ENCODE results near the gene BANP.
A peak's percentile ranks its signal among the peaks of the same experiment; 100 is the strongest.

BANP gene

GRCh38 chr16:88070989-88071625, 119.9 kb downstream of the BANP start:
- TF ChIP-seq, protein P1, sequence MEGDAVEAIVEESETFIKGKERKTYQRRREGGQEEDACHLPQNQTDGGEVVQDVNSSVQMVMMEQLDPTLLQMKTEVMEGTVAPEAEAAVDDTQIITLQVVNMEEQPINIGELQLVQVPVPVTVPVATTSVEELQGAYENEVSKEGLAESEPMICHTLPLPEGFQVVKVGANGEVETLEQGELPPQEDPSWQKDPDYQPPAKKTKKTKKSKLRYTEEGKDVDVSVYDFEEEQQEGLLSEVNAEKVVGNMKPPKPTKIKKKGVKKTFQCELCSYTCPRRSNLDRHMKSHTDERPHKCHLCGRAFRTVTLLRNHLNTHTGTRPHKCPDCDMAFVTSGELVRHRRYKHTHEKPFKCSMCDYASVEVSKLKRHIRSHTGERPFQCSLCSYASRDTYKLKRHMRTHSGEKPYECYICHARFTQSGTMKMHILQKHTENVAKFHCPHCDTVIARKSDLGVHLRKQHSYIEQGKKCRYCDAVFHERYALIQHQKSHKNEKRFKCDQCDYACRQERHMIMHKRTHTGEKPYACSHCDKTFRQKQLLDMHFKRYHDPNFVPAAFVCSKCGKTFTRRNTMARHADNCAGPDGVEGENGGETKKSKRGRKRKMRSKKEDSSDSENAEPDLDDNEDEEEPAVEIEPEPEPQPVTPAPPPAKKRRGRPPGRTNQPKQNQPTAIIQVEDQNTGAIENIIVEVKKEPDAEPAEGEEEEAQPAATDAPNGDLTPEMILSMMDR (conservative IDR thresholded peaks at IDR 0.05): no peak
- no peak for TF ChIP-seq ZFX (IDR thresholded peaks at IDR 0.05)
- H3K27ac ChIP-seq: peak overlapping the region; percentile 97

DNA sequence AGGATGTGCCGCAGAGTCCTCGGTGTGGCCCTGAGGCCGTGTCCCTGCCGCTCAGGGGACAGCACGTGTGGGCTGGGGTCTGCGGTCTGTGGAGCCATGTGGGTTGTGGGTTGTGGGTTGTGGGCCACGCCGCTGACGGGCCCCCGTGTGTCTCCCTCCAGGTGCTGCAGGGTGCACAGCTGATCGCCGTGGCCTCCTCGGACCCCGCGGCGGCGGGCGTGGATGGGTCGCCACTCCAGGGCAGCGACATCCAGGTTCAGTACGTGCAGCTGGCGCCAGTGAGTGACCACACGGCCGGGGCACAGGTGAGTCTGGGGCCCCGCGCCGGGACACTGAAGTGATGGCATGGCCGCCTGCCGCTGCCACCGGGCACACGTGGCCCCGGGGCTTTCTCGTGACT, 120.7 kb downstream of the BANP start:
- TF ChIP-seq, protein P1 (conservative IDR thresholded peaks at IDR 0.05): no peak
- no peak for TF ChIP-seq ZFX (IDR thresholded peaks at IDR 0.05)
- H3K27ac ChIP-seq: peak overlapping the region; percentile 97

DNA sequence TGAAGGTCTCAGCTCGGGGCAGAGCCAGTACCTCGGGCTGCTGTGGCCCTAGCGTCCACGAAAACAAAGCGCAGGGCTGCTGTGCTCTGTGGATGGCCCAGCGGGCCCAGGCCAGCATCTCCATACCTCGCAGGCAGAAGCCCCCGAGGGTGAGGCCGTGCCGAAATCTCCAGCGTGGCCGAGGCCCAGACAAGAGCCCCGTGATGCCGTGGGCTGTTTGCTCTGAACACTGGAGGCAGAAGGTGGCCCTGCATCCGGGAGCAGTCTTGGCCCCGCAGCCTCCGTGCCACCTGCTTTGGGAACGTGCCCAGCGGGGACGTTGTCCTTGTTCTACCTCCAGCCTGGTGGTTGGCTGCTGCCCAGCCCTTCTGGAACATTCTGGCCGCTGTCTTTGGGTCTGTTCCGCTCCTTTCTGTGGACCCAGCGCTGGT, 121.4 kb downstream of the BANP start:
- TF ChIP-seq ZFX (IDR thresholded peaks at IDR 0.05): no peak
- TF ChIP-seq, protein P1 (conservative IDR thresholded peaks at IDR 0.05): no peak
- H3K27ac ChIP-seq: peak overlapping the region; percentile 97

DNA sequence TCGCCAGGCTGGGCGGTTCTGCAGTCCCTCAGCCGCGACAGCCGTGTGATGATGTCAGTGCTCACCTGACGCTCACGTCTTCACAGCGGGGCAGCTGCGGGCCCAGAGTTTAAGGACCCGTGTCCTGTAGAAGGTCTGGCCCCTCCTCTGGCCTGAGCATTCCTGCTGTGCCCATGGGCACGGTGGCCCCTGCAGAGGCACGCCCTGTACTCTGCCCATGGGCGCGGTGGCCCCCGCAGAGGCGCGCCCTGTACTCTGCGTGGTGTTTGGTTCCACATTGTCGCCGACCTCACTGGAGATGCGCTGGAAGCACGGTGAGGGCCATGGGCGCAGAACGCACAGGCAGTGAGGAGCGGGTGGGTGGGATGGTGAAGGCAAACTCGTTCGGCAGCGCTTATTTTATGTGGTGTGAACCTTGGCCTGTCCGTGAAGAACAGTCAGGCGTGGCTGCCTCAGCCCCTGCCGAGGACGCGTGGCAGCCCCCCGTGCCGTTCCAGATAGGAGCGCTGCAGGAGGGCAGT, 122.0 kb downstream of the BANP start:
- peak overlapping the region; percentile 97 for H3K27ac ChIP-seq
- no peak for TF ChIP-seq ZFX (IDR thresholded peaks at IDR 0.05)
- TF ChIP-seq, protein P1 (conservative IDR thresholded peaks at IDR 0.05): no peak

- TF ChIP-seq, protein P1 (conservative IDR thresholded peaks at IDR 0.05): no peak
- TF ChIP-seq ZFX (IDR thresholded peaks at IDR 0.05): no peak
- peak overlapping the region; percentile 97; the same call in 1 of the 2 replicates for H3K27ac ChIP-seq
Observed at GRCh38 chr16:88074041-88074440, 122.8 kb downstream of the BANP start.

- H3K27ac ChIP-seq: peak overlapping the region; percentile 97
- TF ChIP-seq, protein P1 (conservative IDR thresholded peaks at IDR 0.05): no peak
- TF ChIP-seq ZFX (IDR thresholded peaks at IDR 0.05): no peak
Observed at GRCh38 chr16:88076211-88076931, 125.1 kb downstream of the BANP start.

- H3K27ac ChIP-seq: peak overlapping the region; percentile 97
Observed at GRCh38 chr16:88076932-88077320, 125.7 kb downstream of the BANP start.

Data from C4-2B (cell line).